Colonic mucosa (tissue), 4 donors: Measurements from ENCODE around the gene ORAI2. TPM values are rescaled to one million over a fixed set of nuclear protein-coding genes. Genes with fewer than 3 reads are reported as not detected.
A peak's percentile ranks its signal among the peaks of the same experiment; 100 is the strongest.

Source experiments
- DNase-seq: peaks from one replicate; pipeline ENCODE4 v3.0.0-alpha.2; 2020
- H3K27ac ChIP-seq: fragments of 200-600 bp; one replicate; pipeline ENCODE4 v1.8.0; 2021
- H3K27me3 ChIP-seq: fragments of 200-600 bp; one replicate; pipeline ENCODE4 v1.8.0; 2021
- H3K36me3 ChIP-seq: fragments of 200-600 bp; one replicate; pipeline ENCODE4 v1.8.0; 2021
- H3K4me1 ChIP-seq: fragments of 200-600 bp; one replicate; pipeline ENCODE4 v1.8.0; 2021; ENCODE audit warnings: mild to moderate bottlenecking
- H3K4me3 ChIP-seq: fragments of 200-600 bp; one replicate; pipeline ENCODE4 v1.8.0; 2021
- H3K9ac ChIP-seq, 2 donors: one replicate each; pipeline ENCODE4 v1.7.0; 2013; ENCODE audit warnings: control low read depth in 2 of 2, low read depth in 2 of 2, low read length in 2 of 2
- H3K9me3 ChIP-seq: fragments of 200-600 bp; one replicate; pipeline ENCODE4 v1.8.0; 2021
- CTCF ChIP-seq: fragments of 200-600 bp; IDR thresholded peaks from one replicate; pipeline ENCODE4 v1.8.0; 2022; ENCODE audit warnings: antibody characterized with exemption, mild to moderate bottlenecking
- intact Hi-C: fragments of 100-400 bp; cut with DNase I; formaldehyde crosslinking; loops from one replicate; pipeline ENCODE4 v1.14.1; 2022
- total RNA-seq, 2 donors: library from RNA; stranded (reverse); fragmentation: NEBNext Ultra II Directional in 1 of 2; extraction: Animal tissue kit (Norgen Biotek cat#: 25700) in 1 of 2; gene quantifications; one replicate each; pipeline ENCODE4 v1.2.1, GENCODE V29; 2021
- donor health status: healthy.
- donor health status: DM: no; HTN: no; CAD: no.
- donor health status: DM: no; HTN: no; CAD: no.

ORAI2 gene
- total RNA-seq, 2 donors from 2014 or later: 3.3 to 5.5 TPM

- Histone ChIP-seq H3K9me3 (no peaks in the 10 kb centered on the region), H3K9ac (no peak overlapping the region), H3K36me3 (no peaks in the 10 kb centered on the region), H3K4me1 (peaks cover 4% of the 10 kb centered on the region), H3K4me3 (no peak overlapping the region), H3K27me3 (no peaks in the 10 kb centered on the region), H3K27ac (no peak overlapping the region)
- DNase-seq: no peak
- intact Hi-C loops: loop anchor here (2.0 kb wide), 1 partner anchor 109 kb away; no protein-coding TSS in a partner anchor
- TF ChIP-seq CTCF: no peak
Measured at GRCh38 chr7:102393467-102393866, 39.9 kb upstream of the ORAI2 start.

GRCh38 chr7:102395592-102395872 lies 37.8 kb upstream of the ORAI2 start:
- Histone ChIP-seq H3K4me1 (peaks cover 4% of the 10 kb centered on the region), H3K9ac (peak overlapping the region; percentile 63 to 82), H3K27ac (peak overlapping the region; percentile 85), H3K27me3 (no peaks in the 10 kb centered on the region), H3K9me3 (no peaks in the 10 kb centered on the region), H3K4me3 (peak overlapping the region; percentile 92), H3K36me3 (no peaks in the 10 kb centered on the region)
- no peak for DNase-seq
- intact Hi-C loops: no loop called here
- no peak for TF ChIP-seq CTCF

- peak; percentile 90 for DNase-seq
- Histone ChIP-seq H3K27me3 (no peaks in the 10 kb centered on the region), H3K36me3 (peaks cover 3% of the 10 kb centered on the region), H3K9ac (peak within 1 kb of the TSS; percentile 96), H3K27ac (peak within 1 kb of the TSS; percentile 85), H3K4me1 (peaks cover 4% of the 10 kb centered on the region), H3K9me3 (no peaks in the 10 kb centered on the region), H3K4me3 (peak within 1 kb of the TSS; percentile 92)
- TF ChIP-seq CTCF: no peak
- intact Hi-C loops: no loop called here
Measured at GRCh38 chr7:102395873-102396709, 37.3 kb upstream of the ORAI2 start, which contains the start of gene PRKRIP1. Gene PRKRIP1 (plus strand): TSS chr7:102396363. CDS start chr7:102396412, 49 bp downstream.

- Histone ChIP-seq H3K9ac (peak overlapping the region; percentile 96), H3K9me3 (no peaks in the 10 kb centered on the region), H3K4me3 (peak overlapping the region; percentile 92), H3K36me3 (peaks cover 5% of the 10 kb centered on the region), H3K27me3 (no peaks in the 10 kb centered on the region), H3K4me1 (peaks cover 4% of the 10 kb centered on the region), H3K27ac (peak overlapping the region; percentile 85)
- DNase-seq: no peak
- TF ChIP-seq CTCF: no peak
- intact Hi-C loops: no loop called here
Measured at GRCh38 chr7:102396710-102397019, 36.7 kb upstream of the ORAI2 start.

GRCh38 chr7:102398543-102398942 lies 34.8 kb upstream of the ORAI2 start:
- Histone ChIP-seq H3K27me3 (no peaks in the 10 kb centered on the region), H3K4me3 (no peak overlapping the region), H3K4me1 (peaks cover 4% of the 10 kb centered on the region), H3K27ac (no peak overlapping the region), H3K9ac (no peak overlapping the region), H3K9me3 (no peaks in the 10 kb centered on the region), H3K36me3 (peaks cover 5% of the 10 kb centered on the region)
- no peak for DNase-seq
- intact Hi-C loops: no loop called here
- TF ChIP-seq CTCF: no peak
